GM18870 (cell line): ENCODE results near the gene PRKAR1B.
"Not testable (repeated sequence)": the region's sequence is repeated elsewhere in the genome, so short reads cannot be mapped to it uniquely, and the experiment has no call there.

ENCODE experiments used
- ATAC-seq: cut with Tn5 transposase; IDR thresholded peaks from one replicate; pipeline ENCODE4 v1.9.1; 2021; ENCODE audit warnings: moderate library complexity; ENCODE audit not compliant: unreplicated experiment

PRKAR1B gene

DNA sequence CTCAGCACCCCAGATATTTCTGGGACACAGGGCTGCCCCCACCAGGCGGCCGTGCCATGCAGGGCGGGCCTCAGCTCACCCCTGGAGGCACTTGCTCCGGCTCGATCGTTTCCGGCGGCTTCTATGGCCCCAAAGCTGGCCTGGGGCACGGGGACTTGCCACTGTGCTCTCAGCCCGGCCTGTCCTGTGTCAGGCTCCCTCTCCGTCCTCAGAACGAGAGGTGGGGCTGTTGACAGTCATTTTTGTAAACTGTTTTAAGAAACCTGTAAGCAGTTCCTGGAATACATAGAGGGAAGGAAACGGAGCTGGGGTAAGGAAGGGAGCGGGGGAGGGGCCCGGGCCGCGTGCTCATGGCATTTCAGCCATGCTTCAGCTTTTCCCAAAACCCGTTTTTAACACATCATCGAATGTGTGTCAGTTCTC, 30.7 kb upstream of the PRKAR1B start:
- no peak for ATAC-seq

DNA sequence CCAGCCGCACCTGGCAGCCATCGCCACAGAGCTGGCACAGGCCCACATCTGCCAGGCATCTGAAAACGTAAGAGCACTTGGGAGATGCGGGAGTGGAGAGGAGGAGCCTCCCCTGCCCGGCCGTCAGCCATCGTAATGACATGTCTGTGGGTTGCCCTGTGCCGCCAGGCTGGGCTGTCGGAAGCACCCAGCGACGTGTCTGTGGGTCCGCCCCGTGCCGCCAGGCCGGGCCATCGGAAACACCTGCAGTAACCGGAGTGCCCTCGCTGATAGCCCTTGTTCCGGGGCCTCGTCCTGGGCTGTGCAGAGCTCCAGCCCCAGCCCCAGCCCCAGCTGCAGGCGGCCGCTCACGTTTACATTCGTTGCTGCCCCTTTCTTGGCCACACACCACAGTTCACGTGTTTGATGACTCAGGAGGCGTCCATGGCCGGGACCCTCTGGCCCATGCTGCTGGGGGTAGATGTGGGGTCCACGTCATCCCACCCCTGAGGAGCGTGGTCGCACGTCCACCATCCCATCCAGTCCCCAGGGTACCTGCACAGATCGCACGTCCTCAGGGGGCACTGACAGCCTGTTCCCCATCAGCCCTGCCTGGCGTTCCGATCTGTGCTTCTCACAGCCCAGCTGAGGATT, 30.0 kb upstream of the PRKAR1B start:
- ATAC-seq: no peak

DNA sequence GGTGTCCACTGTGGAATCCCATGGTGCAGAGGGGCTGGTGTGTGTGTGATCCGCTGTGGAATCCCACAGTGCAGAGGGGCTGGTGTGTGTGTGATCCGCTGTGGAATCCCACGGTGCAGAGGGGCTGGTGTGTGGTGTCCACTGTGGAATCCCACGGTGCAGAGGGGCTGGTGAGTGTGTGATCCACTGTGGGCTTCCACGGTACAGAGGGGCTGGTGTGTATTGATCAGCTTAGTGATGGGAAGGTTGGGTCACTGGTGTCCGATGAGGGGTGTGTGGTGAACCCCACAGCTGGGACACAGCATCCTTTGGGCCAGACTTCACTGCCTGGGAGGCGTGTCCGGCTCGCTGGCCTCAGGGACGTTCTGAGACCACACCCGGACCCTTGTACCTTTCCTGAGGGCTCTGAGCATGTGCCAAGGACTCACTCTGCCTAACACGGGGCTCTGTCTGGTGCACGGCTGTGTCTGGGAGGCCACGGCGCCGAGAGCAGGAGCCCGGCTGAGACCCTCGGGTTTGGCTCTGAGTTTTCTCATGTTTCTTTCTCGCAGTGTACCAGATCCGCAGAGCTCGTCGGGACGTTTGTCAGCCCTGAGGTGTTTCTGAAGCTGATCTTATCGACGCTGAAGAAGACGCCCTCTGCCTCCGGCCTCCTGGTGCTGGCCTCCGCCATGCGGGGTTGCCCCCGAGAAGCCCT, 29.3 kb upstream of the PRKAR1B start:
- no peak for ATAC-seq

DNA sequence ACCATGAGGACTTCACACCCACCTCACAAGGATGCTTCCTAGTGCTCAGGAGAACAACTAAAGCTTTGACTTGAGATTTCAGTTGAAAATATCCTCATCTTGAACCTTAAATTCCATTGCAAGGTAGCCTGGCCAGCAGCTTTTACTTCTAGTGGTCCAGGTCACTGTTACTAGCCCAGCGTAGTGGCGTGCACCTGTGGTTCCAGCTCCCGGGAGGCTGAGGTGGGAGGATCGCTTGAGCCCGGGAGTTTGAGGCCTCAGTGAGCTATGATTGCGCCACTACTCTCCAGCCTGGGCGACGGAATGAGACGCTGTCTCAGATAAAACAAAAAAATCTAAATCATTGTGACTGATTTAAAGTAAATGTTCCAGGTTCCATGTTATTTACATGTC, 28.3 kb upstream of the PRKAR1B start:
- ATAC-seq: no peak

DNA sequence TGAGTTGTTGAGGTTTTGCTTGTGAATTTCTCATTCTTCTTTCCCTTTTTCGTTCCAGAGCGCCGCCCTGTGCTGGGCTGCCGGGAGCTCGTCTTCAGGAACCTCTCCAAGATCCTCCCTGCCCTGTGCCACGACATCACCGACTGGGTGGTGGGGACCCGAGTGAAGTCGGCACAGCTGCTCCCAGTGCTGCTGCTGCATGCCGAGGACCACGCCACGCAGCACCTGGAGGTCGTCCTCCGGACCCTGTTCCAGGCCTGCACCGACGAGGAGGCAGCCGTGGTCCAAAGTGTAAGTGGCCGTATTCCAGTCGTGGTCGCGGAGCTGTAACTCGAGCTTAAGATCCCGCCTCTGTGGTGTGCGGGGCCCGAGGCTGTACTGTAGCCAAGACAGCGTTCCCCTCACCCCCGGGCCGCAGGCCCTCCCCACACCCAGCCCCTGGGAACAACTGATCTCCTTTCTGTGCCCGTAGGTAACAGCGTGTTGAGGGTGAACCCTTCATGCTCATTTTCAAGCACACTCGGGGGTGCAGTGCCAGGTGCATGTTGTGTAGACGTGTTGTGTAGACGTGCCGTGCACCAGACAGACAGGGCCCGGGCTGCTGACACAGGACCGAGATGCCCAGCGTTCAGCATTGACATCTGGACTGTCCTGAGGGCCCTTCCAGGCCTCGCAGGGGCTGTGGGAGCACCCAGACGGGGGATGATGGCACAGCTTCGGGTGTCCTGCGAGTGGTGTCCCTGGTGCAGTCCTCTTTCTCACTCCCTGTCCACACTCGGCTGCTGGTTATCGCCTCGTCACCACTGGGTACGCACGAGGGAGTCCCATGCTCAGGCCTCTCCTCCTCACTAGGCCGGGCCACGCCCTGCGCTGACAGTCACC, 27.7 kb upstream of the PRKAR1B start:
- no peak for ATAC-seq

DNA sequence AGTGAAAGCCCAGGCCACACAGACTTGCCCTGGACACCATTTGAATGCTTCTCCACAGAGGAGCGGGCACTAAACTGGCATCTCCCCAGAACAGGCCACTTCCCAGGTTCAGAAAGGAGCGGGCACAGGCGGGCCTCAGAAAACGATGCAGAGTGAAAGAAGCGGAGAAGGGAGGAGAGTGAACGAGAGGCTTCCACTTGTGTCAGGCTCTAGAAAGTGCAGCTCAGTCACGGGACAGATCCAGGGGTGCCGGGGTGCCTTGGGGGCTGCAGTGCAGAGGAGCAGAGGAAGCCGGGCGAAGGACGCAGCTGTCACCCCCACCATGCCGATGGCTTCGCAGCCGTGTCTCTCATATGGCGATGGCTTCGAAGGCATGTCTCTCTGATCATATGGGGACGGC, 26.1 kb upstream of the PRKAR1B start:
- no peak for ATAC-seq

DNA sequence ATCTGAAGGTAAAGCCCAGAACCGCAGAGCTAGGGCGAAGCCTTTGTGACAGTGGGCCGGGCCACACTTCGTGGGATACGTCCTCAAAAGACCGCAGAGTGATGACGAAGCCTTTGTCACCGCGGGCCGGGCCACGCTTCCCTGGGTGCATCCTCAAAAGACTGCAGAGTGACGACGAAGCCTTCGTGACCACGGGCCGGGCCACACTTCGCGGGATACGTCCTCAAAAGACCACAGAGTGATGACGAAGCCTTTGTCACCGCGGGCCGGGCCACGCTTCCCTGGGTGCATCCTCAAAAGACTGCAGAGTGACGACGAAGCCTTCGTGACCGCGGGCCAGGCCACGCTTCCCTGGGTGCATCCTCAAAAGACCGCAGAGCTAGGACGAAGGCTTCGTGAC, 25.2 kb upstream of the PRKAR1B start:
- not testable (repeated sequence) for ATAC-seq

DNA sequence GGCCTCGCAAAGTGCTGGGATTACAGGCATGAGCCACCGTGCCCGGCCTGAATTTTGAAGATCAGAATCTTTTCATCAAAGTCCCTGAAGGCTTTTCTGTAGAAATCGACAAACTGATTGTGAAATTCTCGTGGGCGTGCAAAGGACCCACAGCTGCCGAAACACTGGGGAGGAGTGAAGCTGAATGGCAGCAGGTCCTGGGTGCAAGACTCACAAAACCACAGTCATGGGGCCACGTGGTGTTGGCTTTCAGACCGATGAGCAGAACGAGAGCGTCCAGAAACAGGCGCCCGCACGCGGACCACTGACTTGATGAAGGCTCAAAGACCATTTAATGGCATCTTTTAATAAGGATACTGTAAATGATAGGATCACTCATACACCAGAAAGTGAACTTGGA, 24.7 kb upstream of the PRKAR1B start:
- ATAC-seq: no peak

DNA sequence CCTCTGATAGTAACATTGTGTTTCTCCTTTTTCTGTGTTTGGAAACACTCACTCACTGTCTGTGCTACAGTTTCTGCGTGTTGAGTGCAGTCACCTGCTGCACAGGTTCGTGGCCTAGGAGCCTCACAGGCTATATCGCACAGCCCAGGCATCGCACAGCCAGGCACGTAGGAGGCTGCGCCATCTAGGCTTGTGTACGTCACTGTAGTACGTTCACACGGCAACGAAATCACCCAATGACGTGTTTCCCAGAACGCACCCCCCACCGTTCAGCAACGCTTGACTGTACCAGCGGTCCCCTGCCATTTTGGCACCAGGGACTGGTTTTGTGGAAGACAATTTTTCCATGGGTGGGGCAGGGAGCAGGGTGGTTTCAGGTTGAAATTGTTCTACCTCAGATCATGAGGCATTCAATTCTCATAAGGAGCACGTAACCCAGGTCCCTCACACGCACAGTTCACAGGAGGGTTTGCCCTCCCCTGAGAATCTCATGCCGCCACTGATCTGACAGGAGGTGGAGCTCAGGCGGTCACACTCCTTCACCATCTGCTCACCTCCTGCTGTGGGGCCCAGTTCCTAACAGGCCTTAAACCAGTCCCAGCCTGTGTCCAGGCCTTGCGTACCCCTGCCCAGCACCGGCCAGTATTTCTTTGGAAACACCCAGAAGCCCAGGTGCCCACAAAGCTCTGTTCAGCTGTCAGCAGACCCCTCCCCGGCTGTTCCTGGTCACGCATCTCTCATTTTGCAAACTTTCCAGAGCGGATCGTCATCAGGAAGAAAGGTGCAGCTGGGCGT, 23.2 kb upstream of the PRKAR1B start:
- ATAC-seq: no peak

DNA sequence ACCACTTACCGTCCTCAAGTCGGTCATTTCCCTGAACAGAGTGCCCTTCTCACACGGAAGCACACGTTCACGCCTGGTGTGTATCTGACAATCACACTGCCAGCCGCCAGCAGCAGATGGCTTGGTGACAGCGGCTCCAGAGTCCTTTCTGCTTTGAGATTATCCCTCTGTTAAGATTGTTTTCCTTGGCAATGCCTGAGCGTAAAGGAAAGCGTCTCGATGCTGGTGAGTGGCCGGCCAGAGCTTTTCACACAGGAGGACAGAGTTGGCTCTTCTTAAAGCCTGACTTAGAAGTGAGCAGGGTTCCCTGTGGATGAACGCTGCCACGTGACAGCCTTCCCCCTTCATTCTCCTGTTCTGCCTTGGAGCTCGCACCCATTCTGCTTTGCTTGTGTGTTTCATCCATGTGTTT, 22.1 kb upstream of the PRKAR1B start:
- no peak for ATAC-seq

DNA sequence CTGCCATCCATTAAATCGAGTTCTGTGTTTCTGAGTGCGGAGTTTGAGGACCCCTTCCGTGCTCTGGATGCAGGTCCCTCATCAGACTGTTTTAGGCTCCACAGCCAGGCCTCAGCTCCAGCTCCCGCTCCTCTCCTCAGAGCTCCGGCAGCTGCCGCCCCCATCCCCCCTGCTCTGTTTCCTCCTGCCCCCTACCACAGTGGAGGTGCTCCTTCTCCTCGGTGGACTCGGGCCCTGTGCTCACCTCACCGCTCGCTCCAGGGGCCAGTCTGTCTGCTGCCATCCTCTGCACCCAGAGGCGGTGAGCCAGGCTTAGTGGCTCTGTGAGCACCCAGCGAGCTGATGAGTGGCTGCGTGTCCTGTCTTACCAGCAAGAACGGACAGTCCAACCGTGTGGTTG, 21.4 kb upstream of the PRKAR1B start:
- ATAC-seq: no peak

DNA sequence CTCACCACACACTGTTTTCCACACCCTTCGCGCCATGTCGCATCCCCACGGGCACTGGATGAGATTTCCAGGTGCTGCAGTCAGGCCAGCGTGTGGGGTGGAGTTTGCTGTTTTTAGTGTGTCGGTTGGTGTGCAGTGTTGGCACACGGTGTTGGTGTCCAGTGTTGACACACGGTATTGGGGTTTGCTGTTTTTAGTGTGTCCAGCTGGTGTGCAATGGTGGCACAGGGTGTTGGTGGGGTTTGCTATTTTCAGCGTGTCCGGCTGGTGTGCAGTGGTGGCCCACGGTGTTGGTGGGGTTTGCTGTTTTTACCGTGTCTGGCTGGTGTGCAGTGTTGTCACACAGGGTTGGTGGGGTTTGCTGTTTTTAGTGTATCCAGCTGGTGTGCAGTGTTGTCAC, 20.1 kb upstream of the PRKAR1B start:
- no peak for ATAC-seq

DNA sequence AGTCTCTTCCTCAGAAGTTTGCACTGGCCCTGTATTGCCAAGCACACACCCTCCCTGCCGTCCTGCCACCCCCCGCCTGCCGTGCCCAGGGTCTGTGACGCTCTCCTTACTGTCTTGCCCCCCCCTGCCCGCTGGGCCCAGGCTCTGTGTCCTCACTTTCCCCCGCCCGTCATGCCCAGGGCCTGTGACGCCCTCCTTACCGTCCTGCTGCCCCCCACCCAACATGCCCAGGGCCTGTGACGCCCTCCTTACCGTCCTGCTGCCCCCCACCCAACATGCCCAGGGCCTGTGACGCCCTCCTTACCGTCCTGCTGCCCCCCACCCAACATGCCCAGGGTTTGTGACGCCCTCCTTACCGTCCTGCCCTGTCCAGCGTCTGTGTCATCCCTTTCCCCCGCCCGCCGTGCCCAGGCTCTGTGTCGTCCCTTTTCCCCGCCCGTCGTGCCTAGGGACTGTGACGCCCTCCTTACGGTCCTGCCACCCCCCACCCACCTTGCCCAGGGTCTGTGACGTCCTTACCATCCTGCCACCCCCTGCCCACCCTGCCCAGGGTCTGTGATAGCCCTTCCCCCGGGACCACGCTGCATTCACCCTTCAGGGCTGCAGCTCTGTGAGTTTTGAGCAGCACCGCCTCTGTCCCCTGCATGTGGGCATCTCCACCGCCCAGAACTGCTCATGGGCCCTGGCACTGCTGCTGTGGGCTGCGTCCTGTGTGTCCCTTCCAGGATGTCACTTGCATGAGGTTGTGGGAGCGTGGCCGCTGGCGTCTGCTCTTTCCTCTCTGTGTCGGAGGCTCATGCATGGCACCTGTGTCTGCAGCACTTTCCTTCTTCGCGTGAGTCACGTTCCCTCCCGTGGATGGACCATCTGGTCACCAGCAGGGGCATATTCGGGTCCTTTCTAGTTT, 19.3 kb upstream of the PRKAR1B start:
- no peak for ATAC-seq

DNA sequence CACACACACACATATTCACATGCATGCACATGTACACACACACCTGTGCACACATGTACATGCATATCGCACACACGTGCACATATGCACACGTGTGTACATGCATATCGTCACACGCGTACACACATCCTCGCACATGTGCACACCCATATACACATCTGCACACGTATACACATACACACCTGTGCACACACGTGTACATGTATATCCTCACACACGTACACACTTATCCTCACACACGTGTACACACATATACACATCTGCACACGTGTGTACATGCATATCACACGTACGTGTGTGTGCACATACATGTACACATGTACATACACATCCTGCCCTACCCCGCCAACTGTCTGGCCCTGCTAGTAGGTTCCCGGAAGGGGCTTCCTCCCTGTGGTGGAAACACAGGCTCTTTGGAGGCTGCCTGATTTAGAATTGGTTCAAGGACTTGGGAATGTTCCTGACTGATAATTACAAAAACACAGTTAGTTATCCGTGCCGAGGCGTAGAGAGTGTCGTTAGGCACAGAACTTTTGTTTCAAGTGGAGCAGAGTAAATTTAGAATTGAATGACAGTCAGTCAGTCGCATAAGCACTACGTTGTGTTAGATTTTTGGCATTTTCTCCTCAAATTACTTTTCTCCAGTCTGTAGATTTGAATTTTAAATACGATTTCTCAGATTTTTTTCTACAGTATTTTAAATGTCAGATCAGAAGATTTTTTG, 18.5 kb upstream of the PRKAR1B start:
- no peak for ATAC-seq

DNA sequence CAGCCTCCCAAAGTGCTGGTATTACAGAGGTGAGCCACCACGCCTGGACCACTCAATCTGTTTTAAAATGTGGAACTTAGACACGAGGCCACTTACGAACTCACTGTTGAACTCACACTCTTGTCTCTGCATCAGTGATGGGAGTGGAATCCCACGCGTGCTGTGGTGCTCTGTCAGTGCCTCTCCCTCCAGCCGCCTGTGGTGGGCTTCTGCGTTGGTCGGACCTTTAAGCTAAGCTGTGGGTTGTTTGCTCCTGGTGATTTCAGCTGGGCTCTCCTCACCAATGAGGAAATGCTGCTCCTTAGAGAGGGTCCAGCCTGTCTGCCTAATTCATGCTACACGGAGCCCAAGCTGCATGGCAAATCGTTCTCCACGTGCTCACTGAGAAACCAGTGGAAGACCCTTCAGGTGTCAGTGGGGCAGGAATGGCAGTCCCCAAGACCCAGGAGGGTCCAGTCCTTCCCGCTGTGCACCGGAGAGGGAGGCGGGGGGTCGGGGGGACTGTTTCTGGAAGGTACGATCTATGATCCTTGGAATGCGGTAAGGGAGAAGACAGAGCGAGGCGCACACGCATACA, 17.9 kb upstream of the PRKAR1B start:
- no peak for ATAC-seq

DNA sequence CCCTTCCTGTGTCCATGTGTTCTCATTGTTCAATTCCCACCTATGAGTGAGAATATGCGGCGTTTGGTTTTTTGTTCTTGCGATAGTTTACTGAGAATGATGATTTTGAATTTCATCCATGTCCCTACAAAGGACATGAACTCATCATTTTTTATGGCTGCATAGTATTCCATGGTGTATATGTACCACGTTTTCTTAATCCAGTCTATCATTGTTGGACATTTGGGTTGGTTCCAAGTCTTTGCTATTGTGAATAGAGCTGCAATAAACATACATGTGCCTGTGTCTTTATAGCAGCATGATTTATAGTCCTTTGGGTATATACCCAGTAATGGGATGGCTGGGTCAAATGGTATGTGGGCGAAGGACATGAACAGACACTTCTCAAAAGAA, 17.0 kb upstream of the PRKAR1B start:
- not testable (repeated sequence) for ATAC-seq

DNA sequence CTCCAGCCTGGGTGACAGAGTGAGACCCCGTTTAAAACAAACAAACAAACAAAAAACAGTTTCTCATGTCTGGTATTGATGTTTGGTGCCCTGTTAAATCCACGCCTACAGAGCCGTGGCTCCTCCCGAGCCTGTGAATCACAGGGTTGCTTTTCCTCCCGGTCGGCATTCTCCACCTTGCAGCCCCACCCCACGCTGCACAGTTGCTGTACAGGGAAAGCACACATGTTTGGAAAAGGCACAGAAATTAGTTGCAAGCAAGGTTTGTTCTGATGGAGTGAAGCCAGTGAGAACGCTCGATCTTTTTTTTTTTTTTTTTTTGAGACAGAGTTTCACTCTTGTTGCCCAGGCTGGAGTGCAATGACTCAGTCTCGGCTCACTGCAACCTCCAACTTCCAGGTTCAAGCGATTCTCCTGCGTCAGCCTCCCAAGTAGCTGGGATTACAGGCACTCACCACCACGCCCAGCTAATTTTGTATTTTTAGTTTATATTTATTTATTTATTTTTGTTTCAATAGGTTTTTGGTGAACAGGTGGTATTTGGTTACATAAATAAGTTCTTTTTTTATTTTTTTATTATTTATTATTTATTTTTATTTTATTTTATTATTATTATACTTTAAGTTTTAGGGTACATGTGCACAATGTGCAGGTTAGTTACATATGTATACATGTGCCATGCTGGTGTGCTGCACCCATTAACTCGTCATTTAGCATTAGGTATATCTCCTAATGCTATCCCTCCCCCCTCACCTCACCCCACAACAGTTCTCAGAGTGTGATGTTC, 16.5 kb upstream of the PRKAR1B start:
- not testable (repeated sequence) for ATAC-seq

DNA sequence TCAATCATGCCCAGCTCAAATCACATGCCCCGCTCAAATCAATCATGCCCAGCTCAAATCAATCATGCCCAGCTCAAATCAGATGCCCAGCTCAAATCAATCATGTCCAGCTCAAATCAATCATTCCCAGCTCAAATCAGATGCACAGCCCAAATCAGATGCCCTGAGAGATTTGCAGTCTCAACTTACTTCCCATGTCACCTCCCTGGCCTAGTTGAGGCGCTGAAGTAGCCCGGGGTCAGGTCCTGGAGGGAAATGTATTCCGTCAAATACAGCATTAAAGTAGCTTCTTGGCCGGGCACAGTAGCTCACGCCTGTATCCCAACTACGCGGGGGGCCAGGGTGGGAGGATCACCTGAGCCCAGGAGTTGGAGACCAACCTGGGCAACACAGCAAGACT, 15.7 kb upstream of the PRKAR1B start:
- ATAC-seq: no peak
